Measurements from ENCODE around the gene PAGR1.
"Not testable (repeated sequence)": the region's sequence is repeated elsewhere in the genome, so short reads cannot be mapped to it uniquely, and the experiment has no call there.

Gene PAGR1

GRCh38 chr16:29815793-29816693 is at the start of gene PAGR1:
TSS of gene PAGR1 (plus strand) at chr16:29816152. CDS start at chr16:29816526, 374 bp downstream.
- Histone ChIP-seq H3K36me3 (ENCODE audit: control insufficient read depth in 1 of 2, insufficient read depth in 2 of 2, low read length in 2 of 2) (peaks cover 4 to 6% of the 10 kb centered on the region in 2 donors), H3K4me1 (ENCODE audit: control insufficient read depth in 1 of 2, insufficient read depth in 2 of 2, low read length in 2 of 2) (peaks cover 8 to 66% of the 10 kb centered on the region in 2 donors), H3K4me3 (ENCODE audit: low read depth in 1 of 2, low read length in 2 of 2) (peak within 1 kb of the TSS; percentile 83 to 85), H3K9me3 (ENCODE audit: control insufficient read depth in 1 of 2, low read length in 2 of 2) (no peaks in the 10 kb centered on the region), H3K27me3 (ENCODE audit: low read depth, low read length) (no peaks in the 10 kb centered on the region), H3K27ac (ENCODE audit: low read length) (peak within 1 kb of the TSS; percentile 90)

DNA sequence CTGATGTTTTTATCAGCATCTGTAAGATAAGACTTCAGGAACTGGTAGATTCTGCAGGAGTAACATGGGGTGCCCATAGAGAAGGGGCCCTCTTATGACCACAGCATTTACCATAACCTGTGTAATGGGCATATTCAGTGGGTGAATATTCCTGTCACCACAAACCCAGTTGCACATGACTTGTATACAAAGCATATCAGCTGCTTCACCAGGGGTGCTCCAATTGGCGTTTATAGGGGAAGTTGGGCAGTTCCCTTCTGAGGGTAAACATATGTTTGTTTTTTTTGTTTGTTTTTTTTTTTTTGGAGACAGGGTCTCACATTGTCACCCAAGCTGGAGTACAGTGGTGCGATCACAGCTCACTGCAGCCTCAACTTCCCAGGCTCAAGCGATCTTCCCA is 49.4 kb upstream of the PAGR1 start:
- no peak overlapping the region for H3K27ac ChIP-seq (ENCODE audit: low read length)
- no peak overlapping the region for H3K4me3 ChIP-seq (ENCODE audit: low read depth in 1 of 2, low read length in 2 of 2)
- no peaks in the 10 kb centered on the region for H3K9me3 ChIP-seq (ENCODE audit: control insufficient read depth in 1 of 2, low read length in 2 of 2)
- H3K27me3 ChIP-seq (ENCODE audit: low read depth, low read length) = no peaks in the 10 kb centered on the region
- no peaks in the 10 kb centered on the region for H3K4me1 ChIP-seq (ENCODE audit: control insufficient read depth in 1 of 2, insufficient read depth in 2 of 2, low read length in 2 of 2)
- H3K36me3 ChIP-seq (ENCODE audit: control insufficient read depth in 1 of 2, insufficient read depth in 2 of 2, low read length in 2 of 2) = no peaks in the 10 kb centered on the region

DNA sequence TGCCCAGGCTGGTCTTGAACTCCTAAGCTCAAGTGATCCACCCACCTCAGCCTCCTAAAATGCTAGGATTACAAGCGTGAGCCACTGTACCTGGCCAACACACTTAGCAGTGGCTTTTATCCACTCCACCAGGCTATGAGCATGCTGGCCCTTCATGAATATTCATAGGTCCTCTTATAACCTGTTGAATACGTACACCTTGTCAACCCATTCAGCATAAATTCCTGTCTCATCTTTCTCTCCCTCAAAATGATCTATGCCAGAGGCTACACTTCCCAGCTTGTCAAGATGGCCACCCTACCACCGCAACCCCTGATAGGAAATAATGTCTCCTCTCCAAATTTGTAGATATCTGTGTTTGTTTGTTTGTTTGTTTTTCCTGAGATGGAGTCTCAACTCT is 48.9 kb upstream of the PAGR1 start:
- Histone ChIP-seq H3K27me3 (ENCODE audit: low read depth, low read length) (no peaks in the 10 kb centered on the region), H3K4me1 (ENCODE audit: control insufficient read depth in 1 of 2, insufficient read depth in 2 of 2, low read length in 2 of 2) (no peaks in the 10 kb centered on the region), H3K4me3 (ENCODE audit: low read depth in 1 of 2, low read length in 2 of 2) (no peak overlapping the region), H3K27ac (ENCODE audit: low read length) (no peak overlapping the region), H3K36me3 (ENCODE audit: control insufficient read depth in 1 of 2, insufficient read depth in 2 of 2, low read length in 2 of 2) (no peaks in the 10 kb centered on the region), H3K9me3 (ENCODE audit: control insufficient read depth in 1 of 2, low read length in 2 of 2) (no peaks in the 10 kb centered on the region)

- Histone ChIP-seq H3K4me3 (ENCODE audit: low read depth in 1 of 2, low read length in 2 of 2) (no peak overlapping the region), H3K9me3 (ENCODE audit: control insufficient read depth in 1 of 2, low read length in 2 of 2) (no peaks in the 10 kb centered on the region), H3K27me3 (ENCODE audit: low read depth, low read length) (no peaks in the 10 kb centered on the region), H3K36me3 (ENCODE audit: control insufficient read depth in 1 of 2, insufficient read depth in 2 of 2, low read length in 2 of 2) (no peaks in the 10 kb centered on the region), H3K27ac (ENCODE audit: low read length) (no peak overlapping the region), H3K4me1 (ENCODE audit: control insufficient read depth in 1 of 2, insufficient read depth in 2 of 2, low read length in 2 of 2) (no peaks in the 10 kb centered on the region)
Measured at GRCh38 chr16:29769507-29769906, 46.4 kb upstream of the PAGR1 start.

DNA sequence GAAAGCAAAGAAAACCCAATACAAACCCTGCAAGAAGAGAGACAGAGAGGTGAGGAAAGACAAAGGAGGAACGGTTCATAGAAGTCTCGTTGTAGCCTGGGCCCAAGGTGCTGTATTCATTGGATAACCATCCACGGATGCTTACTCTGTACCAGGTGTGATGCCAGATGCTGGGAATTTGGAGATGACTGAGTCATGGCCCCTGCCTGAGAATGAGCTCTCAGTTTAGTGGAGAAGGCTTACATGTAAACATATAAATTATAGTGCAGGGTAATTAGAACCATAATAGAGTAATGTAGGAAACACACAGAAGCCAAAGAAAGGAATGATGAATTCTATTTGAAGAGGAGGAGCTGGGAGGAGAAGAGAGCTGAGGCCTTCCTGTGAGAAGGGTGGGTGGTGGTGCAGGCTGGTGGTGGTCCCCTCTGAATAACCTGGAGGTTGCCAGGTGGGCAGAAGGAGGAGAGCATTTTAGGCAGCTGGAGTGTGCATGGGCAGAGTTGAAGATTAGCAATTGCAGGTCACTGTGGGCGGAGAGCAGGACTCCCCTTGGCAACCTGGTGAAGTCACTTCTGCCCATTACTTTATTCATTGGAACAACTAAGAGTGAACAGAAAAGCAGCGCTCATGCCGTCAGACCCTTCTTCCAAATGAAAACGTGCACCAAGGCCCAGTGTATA is 45.6 kb upstream of the PAGR1 start:
- Histone ChIP-seq H3K27me3 (ENCODE audit: low read depth, low read length) (no peaks in the 10 kb centered on the region), H3K4me3 (ENCODE audit: low read depth in 1 of 2, low read length in 2 of 2) (no peak overlapping the region), H3K36me3 (ENCODE audit: control insufficient read depth in 1 of 2, insufficient read depth in 2 of 2, low read length in 2 of 2) (no peaks in the 10 kb centered on the region), H3K9me3 (ENCODE audit: control insufficient read depth in 1 of 2, low read length in 2 of 2) (no peaks in the 10 kb centered on the region), H3K4me1 (ENCODE audit: control insufficient read depth in 1 of 2, insufficient read depth in 2 of 2, low read length in 2 of 2) (no peaks in the 10 kb centered on the region), H3K27ac (ENCODE audit: low read length) (no peak overlapping the region)

DNA sequence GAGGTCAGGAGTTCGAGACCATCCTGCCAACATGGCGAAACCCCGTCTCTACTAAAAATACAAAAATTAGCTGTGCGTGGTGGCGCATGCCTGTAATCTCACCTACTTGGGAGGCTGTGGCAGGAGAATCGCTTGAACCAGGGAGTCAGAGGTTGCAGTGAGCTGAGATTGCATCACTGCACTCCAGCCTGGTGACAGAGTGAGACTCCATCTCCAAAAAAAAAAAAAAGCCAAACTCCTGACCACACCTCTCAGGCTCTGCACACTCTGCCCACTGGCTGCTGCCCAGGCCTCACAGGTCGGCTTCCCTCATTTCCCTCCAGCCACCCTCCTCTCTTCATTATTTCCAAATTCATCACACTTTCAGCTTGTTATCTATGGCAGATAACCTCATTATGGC is 43.6 kb upstream of the PAGR1 start:
- H3K27me3 ChIP-seq (ENCODE audit: low read depth, low read length); H3K9me3 ChIP-seq (ENCODE audit: control insufficient read depth in 1 of 2, low read length in 2 of 2); H3K4me1 ChIP-seq (ENCODE audit: control insufficient read depth in 1 of 2, insufficient read depth in 2 of 2, low read length in 2 of 2); H3K27ac ChIP-seq (ENCODE audit: low read length); H3K36me3 ChIP-seq (ENCODE audit: control insufficient read depth in 1 of 2, insufficient read depth in 2 of 2, low read length in 2 of 2); H3K4me3 ChIP-seq (ENCODE audit: low read depth in 1 of 2, low read length in 2 of 2): not testable (repeated sequence)

GRCh38 chr16:29774730-29775129 is 41.2 kb upstream of the PAGR1 start:
- Histone ChIP-seq H3K36me3 (ENCODE audit: control insufficient read depth in 1 of 2, insufficient read depth in 2 of 2, low read length in 2 of 2) (no peaks in the 10 kb centered on the region), H3K4me3 (ENCODE audit: low read depth in 1 of 2, low read length in 2 of 2) (no peak overlapping the region), H3K9me3 (ENCODE audit: control insufficient read depth in 1 of 2, low read length in 2 of 2) (no peaks in the 10 kb centered on the region), H3K27ac (ENCODE audit: low read length) (no peak overlapping the region), H3K4me1 (ENCODE audit: control insufficient read depth in 1 of 2, insufficient read depth in 2 of 2, low read length in 2 of 2) (no peaks in the 10 kb centered on the region), H3K27me3 (ENCODE audit: low read depth, low read length) (no peaks in the 10 kb centered on the region)

GRCh38 chr16:29775742-29776408 is 40.1 kb upstream of the PAGR1 start:
- Histone ChIP-seq H3K27ac (ENCODE audit: low read length) (no peak overlapping the region), H3K4me1 (ENCODE audit: control insufficient read depth in 1 of 2, insufficient read depth in 2 of 2, low read length in 2 of 2) (no peaks in the 10 kb centered on the region), H3K9me3 (ENCODE audit: control insufficient read depth in 1 of 2, low read length in 2 of 2) (no peaks in the 10 kb centered on the region), H3K4me3 (ENCODE audit: low read depth in 1 of 2, low read length in 2 of 2) (no peak overlapping the region), H3K36me3 (ENCODE audit: control insufficient read depth in 1 of 2, insufficient read depth in 2 of 2, low read length in 2 of 2) (no peaks in the 10 kb centered on the region), H3K27me3 (ENCODE audit: low read depth, low read length) (no peaks in the 10 kb centered on the region)

DNA sequence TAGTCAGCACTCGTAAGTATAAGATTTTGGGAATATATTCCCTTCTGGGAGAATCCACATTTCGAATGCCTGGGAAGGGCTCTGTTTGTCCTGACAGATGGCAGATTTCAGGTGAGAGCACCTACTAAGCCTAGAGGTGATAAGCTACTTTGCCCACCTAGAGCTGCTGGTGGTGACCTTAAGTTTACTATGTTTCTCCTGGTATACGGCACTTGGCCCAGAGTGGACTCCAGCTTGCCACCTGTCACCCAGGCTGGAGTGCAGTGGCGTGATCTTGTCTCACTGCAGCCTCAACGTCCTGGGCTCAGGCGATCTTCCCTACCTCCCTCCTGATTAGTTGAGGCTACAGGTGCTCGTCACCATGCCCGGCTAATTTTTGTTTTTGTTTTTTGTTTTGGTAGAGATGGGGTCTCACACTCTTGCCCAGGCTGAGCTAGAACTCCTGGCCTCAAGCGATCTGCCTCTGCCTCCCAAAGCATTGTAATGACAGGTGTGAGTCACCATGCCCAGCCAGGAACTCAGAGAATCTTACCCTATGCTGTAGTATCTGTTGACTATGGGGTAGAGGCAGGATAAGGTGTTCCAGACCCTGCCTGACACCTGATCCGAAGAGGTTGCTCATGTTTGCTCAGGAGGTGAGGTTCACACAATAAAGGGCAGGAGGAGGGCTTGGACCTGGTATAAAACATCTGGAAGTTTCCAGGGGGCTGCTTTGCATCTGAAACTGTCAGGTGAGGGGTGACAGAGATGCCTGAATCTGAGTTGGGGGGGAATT is 38.2 kb upstream of the PAGR1 start, which contains the start of gene ZG16:
Gene ZG16 (plus strand): TSS at position 681 of the 775 bp plus-strand sequence. CDS start 1,011 bp downstream, outside the sequence.
- no peaks in the 10 kb centered on the region for H3K4me1 ChIP-seq (ENCODE audit: control insufficient read depth in 1 of 2, insufficient read depth in 2 of 2, low read length in 2 of 2)
- H3K27ac ChIP-seq (ENCODE audit: low read length) = no peak within 1 kb of the TSS
- no peak within 1 kb of the TSS for H3K4me3 ChIP-seq (ENCODE audit: low read depth in 1 of 2, low read length in 2 of 2)
- H3K27me3 ChIP-seq (ENCODE audit: low read depth, low read length) = no peaks in the 10 kb centered on the region
- no peaks in the 10 kb centered on the region for H3K9me3 ChIP-seq (ENCODE audit: control insufficient read depth in 1 of 2, low read length in 2 of 2)
- no peaks in the 10 kb centered on the region for H3K36me3 ChIP-seq (ENCODE audit: control insufficient read depth in 1 of 2, insufficient read depth in 2 of 2, low read length in 2 of 2)

- Histone ChIP-seq H3K4me1 (ENCODE audit: control insufficient read depth in 1 of 2, insufficient read depth in 2 of 2, low read length in 2 of 2) (no peaks in the 10 kb centered on the region), H3K9me3 (ENCODE audit: control insufficient read depth in 1 of 2, low read length in 2 of 2) (no peaks in the 10 kb centered on the region), H3K4me3 (ENCODE audit: low read depth in 1 of 2, low read length in 2 of 2) (no peak overlapping the region), H3K27ac (ENCODE audit: low read length) (no peak overlapping the region), H3K27me3 (ENCODE audit: low read depth, low read length) (no peaks in the 10 kb centered on the region), H3K36me3 (ENCODE audit: control insufficient read depth in 1 of 2, insufficient read depth in 2 of 2, low read length in 2 of 2) (no peaks in the 10 kb centered on the region)
Measured at GRCh38 chr16:29779474-29779873, 36.5 kb upstream of the PAGR1 start.
